Dermis blood vessel endothelial cell (primary cell): Measurements from ENCODE around the gene ANKRD10. TPM values are rescaled to one million over a fixed set of nuclear protein-coding genes. Genes with fewer than 3 reads are reported as not detected.

Experiments
- DNase-seq: peaks from one replicate; pipeline ENCODE4 v3.0.0; 2010
- total RNA-seq: library from RNA; depleted of rRNA; stranded (reverse); fragments of >200 nt; gene quantifications from 2 replicates; pipeline ENCODE4 v1.2.3, GENCODE V29; 2014

Gene ANKRD10
- total RNA-seq, 1 donor from 2014 or later = 92.2 TPM

DNA sequence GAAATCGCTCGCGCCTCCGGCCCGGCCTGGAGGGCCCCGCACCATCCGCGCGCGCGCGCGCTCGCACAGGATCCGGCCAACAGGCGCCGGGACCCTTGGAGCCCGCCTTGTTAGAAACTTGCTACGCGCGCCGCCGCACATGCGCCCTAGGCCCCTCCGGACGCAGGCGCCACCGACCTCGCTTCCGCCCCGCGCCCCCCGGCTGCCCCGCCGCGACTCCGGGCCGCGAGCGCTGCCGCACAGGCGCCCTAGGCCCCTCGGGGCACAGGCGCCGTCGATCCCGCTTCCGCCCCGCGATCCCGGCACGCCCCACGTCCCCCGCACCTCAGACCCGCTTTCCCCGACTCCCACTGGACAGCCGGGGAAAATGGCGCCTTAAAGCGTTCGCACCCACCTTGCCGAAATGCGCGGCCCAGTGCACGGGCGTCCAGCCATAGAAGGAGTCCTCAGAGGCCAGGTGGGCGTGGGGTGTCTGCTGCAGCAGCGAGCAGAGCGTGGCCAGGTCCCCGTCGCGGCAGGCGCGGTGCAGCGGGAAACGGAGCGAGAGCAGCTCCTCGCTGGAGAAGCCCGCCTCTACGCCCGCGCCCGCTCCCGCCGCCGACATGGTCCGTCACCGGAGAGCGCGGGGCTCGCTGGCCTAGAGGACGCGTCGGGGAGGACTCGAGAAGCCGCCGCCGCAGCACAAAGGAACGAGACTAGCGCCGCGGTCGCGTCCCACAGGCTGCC lies 375 bp downstream of the ANKRD10 start:
- DNase-seq = peak; percentile 84

- DNase-seq = no peak
These were observed 863 bp downstream of the ANKRD10 start for GRCh38 chr13:110914081-110914330.

GRCh38 chr13:110913322-110914080 lies 1.4 kb downstream of the ANKRD10 start:
- DNase-seq = peak; percentile 26

- DNase-seq = peak; percentile 84
These were observed 2.2 kb downstream of the ANKRD10 start for GRCh38 chr13:110912651-110913051.

DNA sequence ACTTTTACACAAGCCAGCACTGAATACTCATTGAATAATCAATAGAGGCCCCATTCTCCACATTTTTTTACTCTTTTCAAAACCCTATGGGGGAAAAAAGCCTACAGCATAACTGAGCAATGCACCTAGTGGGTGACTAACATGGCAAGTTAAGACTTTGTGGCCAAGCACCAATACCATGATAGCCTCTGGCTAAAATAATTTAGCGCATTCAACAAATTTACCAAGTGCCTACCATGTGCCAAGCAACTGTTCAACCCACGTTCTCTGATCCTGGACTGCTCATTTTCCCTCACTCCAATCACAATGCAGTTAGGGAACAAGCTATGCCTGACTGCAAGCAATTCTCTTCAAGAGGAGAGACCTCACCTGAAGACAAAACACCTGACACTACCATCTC lies 3.0 kb downstream of the ANKRD10 start:
- DNase-seq = no peak

DNA sequence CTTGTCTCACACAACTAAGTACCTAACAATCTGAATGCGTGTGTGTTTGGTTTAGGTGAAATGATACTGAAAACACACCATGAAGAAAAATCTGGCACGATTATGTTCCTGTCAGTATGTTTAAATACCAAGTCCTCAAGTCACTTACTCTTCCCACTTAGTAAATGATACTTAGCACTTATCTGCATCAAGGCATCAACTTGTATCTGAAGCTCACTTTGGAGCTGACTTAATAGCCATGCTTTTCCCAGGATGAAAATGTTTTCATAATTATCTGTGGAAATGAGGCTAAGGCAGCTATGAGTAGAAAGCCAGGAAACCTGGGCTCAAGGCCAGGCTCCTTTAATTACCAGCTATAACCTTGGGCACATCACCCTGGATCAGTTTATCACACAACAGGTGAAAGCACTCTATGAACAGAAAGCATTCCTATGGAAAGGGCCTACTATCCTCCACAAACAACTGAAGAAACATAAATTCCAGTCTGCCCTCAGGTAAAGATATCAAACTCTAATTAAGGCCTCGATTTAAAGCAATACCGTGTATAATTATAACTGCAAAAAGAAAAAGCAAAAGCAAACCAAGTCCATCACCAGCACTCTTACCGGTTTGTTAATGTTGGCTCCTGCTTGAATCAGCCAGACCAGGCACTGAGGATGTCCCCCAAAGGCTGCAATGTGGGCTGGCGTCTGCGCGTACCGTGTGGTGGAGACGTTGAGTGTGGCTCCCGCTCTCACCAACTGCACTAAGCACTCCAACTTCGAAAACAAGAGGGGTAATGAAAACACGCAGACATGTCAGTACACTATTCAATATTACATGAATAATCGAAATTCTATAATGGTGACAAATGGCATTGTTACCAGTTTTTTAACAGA lies 4.6 kb downstream of the ANKRD10 start:
- peak; percentile 48 for DNase-seq

DNA sequence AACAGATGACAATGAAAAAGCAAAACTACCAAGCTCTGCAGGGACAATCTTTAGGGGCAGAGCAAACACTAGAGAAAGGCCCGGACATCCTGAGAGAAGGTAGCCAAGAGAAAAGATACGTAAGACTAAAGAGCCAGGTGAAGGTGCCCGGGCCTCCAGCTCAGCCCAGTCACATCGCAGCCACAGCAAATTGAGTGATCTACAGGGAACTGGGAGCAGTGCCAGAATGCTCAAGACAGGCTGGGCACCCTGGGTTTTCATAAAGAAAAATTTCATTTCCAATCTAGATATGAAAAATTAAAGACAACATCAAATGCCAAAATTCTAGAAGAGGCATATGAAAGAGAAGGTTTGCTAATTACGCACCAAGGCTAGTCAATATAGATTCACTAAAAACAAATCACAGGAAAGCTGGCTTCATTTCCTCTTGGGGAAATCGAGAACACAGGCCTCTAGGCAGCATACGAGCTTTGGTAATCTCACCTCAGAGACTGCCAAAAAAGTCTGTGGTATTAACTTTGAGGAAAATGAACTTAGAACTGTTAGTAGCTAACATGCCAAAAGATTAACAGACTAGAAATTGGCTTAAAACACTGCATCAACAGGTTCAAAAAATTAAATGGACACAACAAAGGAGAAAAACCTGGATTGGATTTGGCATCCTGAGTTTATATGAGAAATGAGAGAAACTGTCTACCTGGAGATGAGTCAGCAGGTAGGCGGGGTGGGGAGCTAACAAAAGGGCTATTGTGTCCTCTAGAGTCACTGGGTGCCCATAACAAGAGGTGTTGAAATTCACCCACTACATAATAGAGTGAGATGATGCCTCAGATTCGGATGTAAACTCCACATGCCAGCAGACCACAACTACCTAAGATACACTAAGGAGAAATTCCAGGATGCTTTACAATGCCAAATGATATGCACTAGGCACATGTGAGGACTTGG lies 6.6 kb downstream of the ANKRD10 start:
- DNase-seq = peak; percentile 49

DNA sequence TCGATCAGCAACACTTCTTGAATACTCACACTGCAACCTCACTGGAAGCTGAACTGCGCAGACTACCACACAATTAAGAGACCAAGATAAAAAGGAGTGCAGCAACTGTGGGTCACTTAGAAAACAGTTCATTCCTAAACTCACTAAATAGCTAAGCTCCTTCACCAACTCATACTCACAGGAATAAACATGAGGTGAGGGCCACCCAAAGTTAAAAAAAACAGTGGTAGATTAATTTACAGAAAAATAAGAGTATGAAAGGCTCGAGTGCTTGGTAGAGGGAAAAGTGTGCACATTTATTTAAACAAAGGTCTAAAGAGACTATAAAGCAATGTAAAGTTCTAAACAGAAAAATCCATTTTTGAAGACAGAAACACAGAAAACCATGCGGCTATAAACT lies 7.6 kb downstream of the ANKRD10 start:
- no peak for DNase-seq

DNA sequence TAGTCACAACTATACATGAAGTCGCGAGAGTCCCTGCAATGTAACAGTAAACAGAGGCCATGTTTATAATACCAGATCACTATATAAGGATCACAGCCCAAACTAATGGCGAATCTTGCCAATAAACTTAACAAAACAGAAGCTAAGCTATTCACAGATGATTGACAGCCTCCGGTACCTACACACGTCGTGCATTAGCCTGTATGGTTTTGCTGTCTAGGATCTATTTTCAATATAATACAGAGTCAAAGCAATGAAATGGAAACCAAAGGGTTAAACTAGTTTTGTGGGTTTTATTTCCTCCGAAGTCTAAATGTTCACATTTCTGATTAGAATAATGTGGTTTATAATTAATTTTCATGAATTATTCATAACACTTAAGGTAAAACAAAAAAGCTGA lies 10.1 kb downstream of the ANKRD10 start:
- DNase-seq = no peak

DNA sequence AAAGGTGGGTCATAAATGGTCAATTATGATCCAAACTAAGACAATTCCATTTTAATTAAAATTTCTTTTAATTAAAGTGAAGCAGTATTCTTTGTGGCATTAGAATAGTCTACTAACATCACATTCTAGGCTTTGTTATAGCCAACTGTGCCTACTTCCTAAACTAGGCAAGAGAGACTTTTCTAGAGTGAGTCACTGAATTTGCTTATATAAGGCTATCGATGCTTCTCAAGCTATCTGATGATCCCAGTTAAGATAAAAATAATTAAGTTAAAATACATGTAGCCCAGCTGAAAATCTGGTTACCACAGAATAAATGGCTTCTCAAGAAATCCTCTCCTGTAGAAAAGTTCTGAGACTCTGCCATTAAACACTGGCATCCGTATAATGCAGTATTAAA lies 12.5 kb downstream of the ANKRD10 start:
- DNase-seq = no peak

DNA sequence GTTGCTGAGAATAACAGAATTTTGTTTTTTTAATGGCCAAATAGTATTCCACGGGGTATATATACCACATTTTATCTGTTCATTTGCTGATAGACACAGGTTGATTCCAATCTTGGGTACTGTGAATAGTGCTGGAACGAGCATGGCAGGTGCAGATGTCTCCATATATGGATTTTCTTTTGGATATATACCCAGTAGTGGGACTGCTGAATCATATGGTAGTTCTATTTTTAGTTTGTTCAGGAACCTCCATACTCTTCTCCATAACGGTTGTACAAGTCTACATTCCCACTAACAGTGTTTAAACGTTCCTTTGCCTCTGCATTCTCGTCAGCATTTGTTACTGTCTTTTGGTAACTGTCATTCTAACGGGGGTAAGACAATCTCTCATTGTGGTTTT lies 17.3 kb downstream of the ANKRD10 start:
- DNase-seq = no peak

- DNase-seq = no peak
These were observed 17.9 kb downstream of the ANKRD10 start for GRCh38 chr13:110897014-110897413.

- no peak for DNase-seq
These were observed 20.8 kb downstream of the ANKRD10 start for GRCh38 chr13:110894086-110894485.

DNA sequence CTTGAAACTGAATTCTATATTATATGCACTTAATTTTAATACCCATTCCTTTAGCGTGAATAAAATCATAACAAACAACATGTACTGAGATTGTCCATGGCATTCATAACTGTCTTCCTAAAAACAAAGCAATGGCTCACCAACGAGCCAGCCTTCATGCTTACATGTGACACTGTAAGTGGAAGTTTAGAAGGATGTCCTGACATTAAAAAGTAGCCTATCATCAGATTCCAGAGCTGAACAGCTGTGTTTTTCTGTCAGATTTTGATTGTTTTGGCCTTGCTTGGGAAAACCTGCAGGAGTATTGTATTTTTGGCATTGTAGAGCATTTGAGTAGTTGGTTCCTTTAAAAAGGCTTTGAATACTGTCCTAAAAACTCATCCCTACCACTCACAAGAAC lies 21.3 kb downstream of the ANKRD10 start:
- DNase-seq = peak; percentile 12

DNA sequence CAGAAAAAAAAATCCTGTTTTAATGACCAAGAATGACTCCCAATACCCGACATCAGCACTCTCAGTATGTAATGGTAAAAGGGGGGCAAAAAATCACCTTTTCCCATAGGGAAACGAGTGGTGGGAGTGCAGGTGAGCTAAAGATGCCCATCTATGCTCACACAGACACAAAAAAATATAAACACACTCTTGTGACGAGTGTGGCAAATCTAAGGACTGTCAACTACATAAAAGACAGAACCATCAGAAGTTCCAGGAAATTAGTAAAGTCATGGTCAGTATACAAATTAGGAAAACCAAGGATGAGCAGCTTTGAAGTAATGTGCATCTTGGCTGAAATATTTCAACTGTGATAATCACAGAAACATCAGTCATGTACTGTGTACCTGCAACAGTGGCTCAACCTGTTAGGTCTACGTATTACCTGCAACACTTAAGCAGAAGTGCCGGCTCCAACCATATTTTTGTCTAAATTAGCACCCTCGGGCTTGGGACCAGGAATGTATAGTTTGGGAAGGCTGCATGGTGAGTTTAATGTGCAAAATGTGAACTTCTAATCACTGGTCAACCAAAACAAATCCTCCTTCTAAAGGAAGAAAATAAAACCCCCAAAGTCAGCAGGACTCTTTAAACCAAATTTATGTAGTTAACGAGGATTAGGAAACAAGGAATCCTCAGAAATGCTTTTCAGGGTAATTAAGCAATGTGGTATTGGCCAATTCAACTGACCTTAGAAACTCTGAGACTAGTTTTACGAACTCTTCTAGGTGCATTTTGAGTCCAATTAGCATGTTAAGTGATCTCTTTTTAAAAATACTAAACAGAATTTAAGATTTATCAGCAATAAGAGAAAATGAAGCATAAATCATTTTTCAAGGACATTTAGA lies 24.3 kb downstream of the ANKRD10 start:
- DNase-seq = no peak

DNA sequence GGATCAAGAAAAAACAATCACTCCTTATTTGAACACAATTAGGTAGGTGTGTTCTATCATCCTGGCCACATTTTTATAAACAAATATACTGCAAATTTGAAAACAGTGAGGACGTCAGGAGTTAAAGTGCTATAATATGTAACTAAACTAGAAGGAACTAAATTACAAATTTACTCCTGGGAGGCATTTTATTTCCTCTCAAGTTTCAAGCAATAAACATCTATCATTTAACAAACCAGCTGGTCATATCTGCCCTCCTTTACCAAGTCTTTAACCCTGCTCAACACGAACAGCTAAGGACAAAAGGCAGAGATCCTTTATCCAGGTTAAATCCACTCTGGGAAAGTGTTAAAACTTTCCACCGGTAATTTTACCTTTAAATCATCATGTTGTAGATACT lies 26.5 kb downstream of the ANKRD10 start:
- no peak for DNase-seq

GRCh38 chr13:110887597-110888333 lies 27.1 kb downstream of the ANKRD10 start:
- DNase-seq = no peak

DNA sequence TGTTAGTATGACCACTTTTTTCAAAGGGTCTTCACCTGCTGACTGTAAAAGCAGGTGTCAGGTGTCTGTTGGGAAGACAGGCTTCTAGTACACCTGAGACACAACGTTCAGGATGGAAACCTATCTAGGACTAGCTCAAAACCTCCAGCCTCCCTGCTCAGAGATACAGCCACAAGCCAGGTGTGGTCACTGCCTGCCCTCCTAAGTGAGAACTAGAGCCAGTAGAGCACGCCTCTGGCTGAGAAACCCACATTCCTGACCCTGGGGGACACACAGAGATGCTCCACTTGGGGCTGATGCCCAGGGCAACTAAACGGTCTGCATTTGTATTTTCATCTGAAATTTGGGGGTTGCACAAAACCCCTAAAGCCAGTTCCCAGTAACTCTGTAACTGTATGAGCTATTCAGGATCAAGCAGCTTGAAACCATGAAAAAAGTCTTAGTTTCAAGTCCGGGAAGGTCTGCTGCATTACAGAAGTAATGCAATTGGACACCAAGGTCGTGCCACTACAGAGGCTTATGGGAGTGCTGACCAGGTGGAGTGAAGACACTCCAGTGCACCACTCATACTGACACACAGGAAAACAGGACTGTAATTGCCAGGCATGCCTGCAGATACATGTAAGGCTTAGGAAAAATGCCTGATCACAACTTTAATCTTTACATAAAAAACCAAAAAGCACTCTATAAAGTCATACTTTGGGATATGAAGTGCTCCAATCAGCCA lies 27.8 kb downstream of the ANKRD10 start:
- DNase-seq = no peak

DNA sequence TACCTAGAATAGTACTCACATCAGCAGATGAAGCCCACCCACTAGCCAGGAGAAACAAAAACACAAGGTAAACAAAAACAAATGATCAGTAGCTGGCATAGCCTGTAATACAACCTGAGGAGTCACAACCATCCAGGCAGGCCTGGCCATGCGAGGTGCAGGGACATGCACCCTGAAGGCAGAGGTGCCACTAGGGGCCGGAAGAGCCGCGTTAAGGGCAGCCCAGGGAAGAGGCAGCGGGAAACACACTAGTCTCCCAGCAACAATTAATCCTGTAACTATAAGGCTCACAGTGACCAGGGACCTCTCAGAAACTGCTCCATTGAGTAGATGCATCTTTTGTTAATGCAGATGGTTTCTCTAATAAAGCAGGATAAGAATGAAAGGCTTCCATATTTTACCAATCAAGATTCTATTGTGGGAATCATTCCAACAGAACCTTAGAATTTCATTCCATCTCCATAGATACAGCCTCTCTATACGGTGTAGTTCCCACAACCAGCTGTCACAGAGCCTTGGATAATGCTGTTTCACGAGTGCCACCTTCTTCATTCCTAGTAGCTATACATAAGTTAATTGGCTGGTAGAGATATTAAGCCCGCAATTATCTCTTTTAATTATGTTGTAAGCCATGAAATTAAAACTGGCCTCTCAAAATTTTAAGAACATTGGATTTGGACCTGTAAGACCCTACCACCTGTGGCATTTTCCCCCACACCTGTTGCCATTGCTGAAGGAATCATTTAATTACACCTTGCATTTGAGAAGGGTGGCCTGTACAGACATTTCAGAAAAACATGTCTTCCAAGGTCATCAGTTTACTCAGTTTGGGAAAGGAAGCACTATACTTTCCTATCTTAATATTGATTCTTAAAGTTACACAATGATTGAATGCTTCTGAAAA lies 28.7 kb downstream of the ANKRD10 start:
- DNase-seq = no peak
